GM12878 (cell line): ENCODE measurements around the gene AMER2.

ENCODE experiments used
- CEBPB ChIP-seq, 2 experiments: fragments of 150-350 bp in 1 of 2; IDR thresholded peaks; 2 replicates each; pipeline ENCODE4 v1.6.1; 2012 to 2014; ENCODE audit warnings: low read depth in 2 of 2, low read length in 2 of 2, borderline replicate concordance in 1 of 2, inconsistent platforms in 1 of 2
- KAT2A ChIP-seq: conservative IDR thresholded peaks from 2 replicates; pipeline ENCODE4 v1.6.1; 2011; ENCODE audit warnings: low read depth, low read length; ENCODE audit not compliant: control insufficient read depth
- POLR2A ChIP-seq: IDR thresholded peaks from 2 replicates; pipeline ENCODE4 v1.6.1; 2011; ENCODE audit warnings: low read depth, mild to moderate bottlenecking, low read length
- SP1 ChIP-seq: IDR thresholded peaks from one replicate; pipeline ENCODE4 v1.6.1; 2011; ENCODE audit warnings: low read depth, low read length
- TCF3 ChIP-seq: IDR thresholded peaks from 2 replicates; pipeline ENCODE4 v1.6.1; 2012; ENCODE audit warnings: low read depth, mild to moderate bottlenecking, low read length, borderline replicate concordance; ENCODE audit not compliant: insufficient read depth

DNA sequence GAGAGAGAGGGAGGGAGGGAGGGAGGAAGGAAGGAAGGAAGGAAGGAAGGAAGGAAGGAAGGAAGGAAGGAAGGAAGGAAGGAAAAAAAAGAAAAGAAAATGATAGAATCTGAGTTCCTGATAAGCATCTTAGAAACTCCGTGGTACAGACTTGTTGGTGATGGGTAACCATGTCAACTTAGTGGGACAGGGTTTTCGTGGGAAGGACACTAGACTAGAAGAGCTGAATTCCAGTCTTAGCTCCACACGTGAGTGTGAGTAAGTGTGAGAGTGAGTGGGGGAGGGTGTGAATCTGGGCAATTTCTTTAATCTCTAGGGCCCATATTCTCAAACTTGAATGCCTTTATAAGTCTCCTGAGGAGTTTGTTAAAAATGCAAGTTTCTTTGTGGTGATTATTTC lies 41.1 kb downstream of the AMER2 start:
- TF ChIP-seq CEBPB (IDR thresholded peaks at IDR 0.05; ENCODE audit: borderline replicate concordance in 1 of 2, low read depth in 2 of 2, low read length in 2 of 2): no peak
- no peak for TF ChIP-seq SP1
- TF ChIP-seq TCF3: no peak
- no peak for TF ChIP-seq KAT2A
- no peak for TF ChIP-seq POLR2A
